Parathyroid adenoma (tissue), 2 donors: Measurements from ENCODE around the gene ANKRD28.

Source experiments
- H2AFZ ChIP-seq: fragments of 300-600 bp; sonication (generic); one replicate; pipeline ENCODE4 v1.7.0; 2017; ENCODE audit warnings: antibody characterized with exemption, mild to moderate bottlenecking
- H3K27ac ChIP-seq: fragments of 300-600 bp; sonication (generic); one replicate; pipeline ENCODE4 v1.7.0; 2017
- H3K27me3 ChIP-seq: fragments of 300-600 bp; sonication (generic); one replicate; pipeline ENCODE4 v1.7.0; 2017; ENCODE audit warnings: low read length; ENCODE audit not compliant: control insufficient read depth, insufficient read depth
- H3K36me3 ChIP-seq: fragments of 300-600 bp; sonication (generic); one replicate; pipeline ENCODE4 v1.7.0; 2017; ENCODE audit warnings: low read length; ENCODE audit not compliant: control insufficient read depth, insufficient read depth
- H3K4me1 ChIP-seq: fragments of 300-600 bp; sonication (generic); one replicate; pipeline ENCODE4 v1.7.0; 2017; ENCODE audit warnings: control low read depth
- H3K4me2 ChIP-seq: fragments of 300-600 bp; sonication (generic); one replicate; pipeline ENCODE4 v1.7.0; 2017; ENCODE audit warnings: low read length
- H3K4me3 ChIP-seq: fragments of 300-600 bp; sonication (generic); one replicate; pipeline ENCODE4 v1.7.0; 2017; ENCODE audit warnings: low read depth, low read length
- H3K79me2 ChIP-seq: fragments of 300-600 bp; sonication (generic); one replicate; pipeline ENCODE4 v1.7.0; 2017; ENCODE audit warnings: control low read depth
- H3K9ac ChIP-seq: fragments of 300-600 bp; sonication (generic); one replicate; pipeline ENCODE4 v1.7.0; 2017; ENCODE audit warnings: mild to moderate bottlenecking
- H3K9me3 ChIP-seq: fragments of 300-600 bp; sonication (generic); one replicate; pipeline ENCODE4 v1.7.0; 2017; ENCODE audit warnings: low read length; ENCODE audit not compliant: control insufficient read depth
- TF ChIP-seq, protein P1 (sequence below): fragments of 300-600 bp; sonication (generic); IDR thresholded peaks from one replicate; pipeline ENCODE4 v1.7.0; 2017; ENCODE audit warnings: antibody characterized with exemption, mild to moderate bottlenecking
- donor health status: primary hyperparathyroidism.

The ANKRD28 gene

DNA sequence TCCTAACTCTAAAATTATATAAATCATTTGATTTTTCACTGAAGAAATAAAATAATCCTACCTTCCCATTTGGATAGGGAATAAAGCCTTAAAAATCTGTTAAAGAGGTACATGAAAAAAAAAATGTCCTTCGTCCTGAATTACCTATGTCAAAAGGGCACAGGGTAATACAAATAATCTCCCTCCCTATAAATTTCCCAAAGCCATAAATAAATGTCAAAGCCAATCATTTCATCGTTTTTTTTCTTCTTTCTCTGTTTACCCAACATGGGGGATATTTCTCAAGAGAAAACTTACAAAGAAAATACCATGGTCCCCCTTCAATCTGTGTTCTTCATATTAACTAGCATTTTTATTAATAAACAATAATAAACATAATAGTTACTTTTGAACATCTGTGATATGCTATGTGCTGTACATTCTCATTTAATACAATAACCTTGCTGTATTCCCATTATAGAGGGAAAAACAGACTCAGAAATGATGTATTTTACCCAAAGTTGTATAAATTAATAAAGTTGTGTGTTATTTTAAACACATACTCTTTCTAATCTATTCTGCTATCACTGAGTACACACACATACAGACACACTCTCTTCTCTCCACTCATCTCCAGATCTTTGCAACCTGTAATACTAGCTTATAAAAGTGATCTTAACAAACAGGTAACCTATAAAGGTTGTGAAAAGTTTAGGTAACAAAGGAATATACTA lies 910 bp upstream of the ANKRD28 start:
- Histone ChIP-seq H3K4me2 (no peak overlapping the region), H3K9me3 (no peaks in the 10 kb centered on the region), H3K4me1 (peaks cover 4% of the 10 kb centered on the region), H3K27me3 (no peaks in the 10 kb centered on the region), H3K27ac (no peak overlapping the region), H3K36me3 (no peaks in the 10 kb centered on the region), H2AFZ (no peak overlapping the region), H3K9ac (no peak overlapping the region), H3K79me2 (peaks cover 4% of the 10 kb centered on the region), H3K4me3 (no peak overlapping the region)
- TF ChIP-seq, protein P1, sequence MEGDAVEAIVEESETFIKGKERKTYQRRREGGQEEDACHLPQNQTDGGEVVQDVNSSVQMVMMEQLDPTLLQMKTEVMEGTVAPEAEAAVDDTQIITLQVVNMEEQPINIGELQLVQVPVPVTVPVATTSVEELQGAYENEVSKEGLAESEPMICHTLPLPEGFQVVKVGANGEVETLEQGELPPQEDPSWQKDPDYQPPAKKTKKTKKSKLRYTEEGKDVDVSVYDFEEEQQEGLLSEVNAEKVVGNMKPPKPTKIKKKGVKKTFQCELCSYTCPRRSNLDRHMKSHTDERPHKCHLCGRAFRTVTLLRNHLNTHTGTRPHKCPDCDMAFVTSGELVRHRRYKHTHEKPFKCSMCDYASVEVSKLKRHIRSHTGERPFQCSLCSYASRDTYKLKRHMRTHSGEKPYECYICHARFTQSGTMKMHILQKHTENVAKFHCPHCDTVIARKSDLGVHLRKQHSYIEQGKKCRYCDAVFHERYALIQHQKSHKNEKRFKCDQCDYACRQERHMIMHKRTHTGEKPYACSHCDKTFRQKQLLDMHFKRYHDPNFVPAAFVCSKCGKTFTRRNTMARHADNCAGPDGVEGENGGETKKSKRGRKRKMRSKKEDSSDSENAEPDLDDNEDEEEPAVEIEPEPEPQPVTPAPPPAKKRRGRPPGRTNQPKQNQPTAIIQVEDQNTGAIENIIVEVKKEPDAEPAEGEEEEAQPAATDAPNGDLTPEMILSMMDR = no peak

DNA sequence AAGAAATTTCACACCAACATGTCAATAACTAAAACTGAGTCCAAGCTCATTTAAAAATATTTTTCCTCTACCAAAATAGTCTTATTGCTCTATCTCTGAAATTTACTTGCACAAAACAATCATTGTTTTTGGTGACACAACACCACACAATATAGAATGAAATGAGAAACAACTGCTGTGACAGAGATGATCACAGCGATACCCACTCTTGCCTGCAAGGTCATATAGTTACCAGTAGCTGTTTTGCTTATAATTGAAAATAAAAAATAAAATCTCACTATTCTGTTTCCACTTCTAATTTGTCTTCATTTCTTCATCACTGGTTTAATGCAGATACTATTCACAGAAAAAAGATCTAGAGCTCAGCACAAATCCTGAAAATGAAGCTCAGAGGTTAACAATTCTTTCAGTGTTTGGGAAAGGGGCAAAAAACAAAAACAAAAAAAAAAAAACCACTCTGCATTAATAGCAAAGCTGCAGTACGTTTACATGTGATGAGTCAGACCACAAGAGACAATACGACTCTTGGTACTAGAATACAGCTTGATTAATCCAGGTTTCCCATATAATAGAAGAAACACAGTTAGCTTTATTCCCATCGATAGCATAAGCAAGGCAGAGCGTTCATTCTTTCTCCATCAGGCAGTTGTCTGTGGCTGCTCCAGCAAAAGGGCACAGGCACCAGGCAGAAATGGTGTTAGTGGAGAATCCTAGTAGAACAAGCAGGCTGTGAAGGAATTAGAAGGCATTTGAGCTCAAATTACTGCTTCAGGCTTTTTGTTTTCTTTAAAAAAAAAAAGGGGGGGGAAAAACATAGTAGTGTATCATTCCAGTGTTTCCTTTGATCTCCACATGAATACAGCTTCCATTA lies 773 bp downstream of the ANKRD28 start:
- peak overlapping the region; percentile 58 for H3K4me2 ChIP-seq
- H3K79me2 ChIP-seq = no peaks in the 10 kb centered on the region
- peak overlapping the region; percentile 57 for H3K27ac ChIP-seq
- peak overlapping the region; percentile 4 for H2AFZ ChIP-seq
- peak overlapping the region; percentile 37 for H3K4me3 ChIP-seq
- H3K36me3 ChIP-seq = no peaks in the 10 kb centered on the region
- H3K9ac ChIP-seq = no peak overlapping the region
- TF ChIP-seq, protein P1 = no peak
- H3K9me3 ChIP-seq = no peaks in the 10 kb centered on the region
- H3K27me3 ChIP-seq = no peaks in the 10 kb centered on the region
- peaks cover 3% of the 10 kb centered on the region for H3K4me1 ChIP-seq

DNA sequence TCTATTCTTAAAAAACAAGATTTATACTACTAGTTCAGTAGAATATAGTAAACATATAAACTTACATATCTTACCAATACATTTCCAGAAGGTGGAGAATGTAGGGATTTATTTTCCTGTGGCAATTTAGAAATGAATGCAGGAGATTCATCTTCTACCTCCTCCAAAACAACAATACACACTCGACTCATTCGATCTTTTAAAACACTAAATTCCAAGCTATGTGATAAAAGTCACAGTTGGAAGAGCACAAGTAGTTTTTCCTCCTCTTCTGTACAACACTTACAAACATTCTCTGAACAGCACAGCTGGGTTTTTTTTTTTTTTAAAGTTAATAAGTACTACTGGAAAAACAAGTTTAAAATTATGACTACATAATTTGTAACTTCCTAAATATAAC lies 1.4 kb downstream of the ANKRD28 start:
- peak overlapping the region; percentile 6 for H3K27ac ChIP-seq
- TF ChIP-seq, protein P1 = no peak

DNA sequence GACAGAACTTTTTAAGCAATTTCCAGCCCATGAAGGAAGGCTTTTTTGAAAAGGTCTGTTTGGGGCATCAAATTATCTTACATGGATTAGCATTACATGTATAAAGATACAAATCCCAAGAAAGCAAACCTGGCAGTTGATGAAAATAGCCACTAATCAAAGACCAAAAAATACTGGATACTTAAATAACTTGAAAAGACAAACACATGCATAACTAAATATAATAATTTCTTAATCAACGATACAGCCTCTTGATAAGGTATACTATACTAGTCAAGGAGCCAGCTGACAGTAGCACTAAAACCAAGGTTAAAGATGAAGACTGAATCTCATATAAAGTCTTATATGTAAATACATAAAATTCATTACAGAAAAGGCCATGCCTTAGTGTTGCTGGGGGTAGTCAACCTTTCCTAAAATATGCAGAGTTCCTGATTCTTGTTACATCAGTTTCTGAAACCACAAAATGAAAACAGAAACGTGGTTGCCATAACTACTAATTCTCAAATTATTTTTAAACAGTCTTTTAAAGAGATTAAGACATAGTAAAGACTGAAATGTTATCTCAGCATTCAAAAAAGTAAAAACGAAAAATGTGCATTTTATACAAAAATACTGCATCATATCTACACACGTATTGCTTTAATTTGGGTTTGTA lies 2.0 kb downstream of the ANKRD28 start:
- Histone ChIP-seq H3K27me3 (no peaks in the 10 kb centered on the region), H3K4me1 (peaks cover 3% of the 10 kb centered on the region), H3K9me3 (no peaks in the 10 kb centered on the region), H3K4me2 (no peak overlapping the region), H3K79me2 (no peaks in the 10 kb centered on the region), H2AFZ (no peak overlapping the region), H3K9ac (no peak overlapping the region), H3K4me3 (no peak overlapping the region), H3K27ac (peak overlapping the region; percentile 15), H3K36me3 (no peaks in the 10 kb centered on the region)
- TF ChIP-seq, protein P1 = no peak

More for the DNA sequence above, 1.4 kb downstream of the ANKRD28 start:
- H3K4me3 ChIP-seq = no peak overlapping the region
- H3K9me3 ChIP-seq = no peaks in the 10 kb centered on the region
- peaks cover 3% of the 10 kb centered on the region for H3K4me1 ChIP-seq
- H3K9ac ChIP-seq = no peak overlapping the region
- H3K27me3 ChIP-seq = no peaks in the 10 kb centered on the region
- H3K79me2 ChIP-seq = no peaks in the 10 kb centered on the region
- no peak overlapping the region for H3K4me2 ChIP-seq
- H2AFZ ChIP-seq = no peak overlapping the region
- no peaks in the 10 kb centered on the region for H3K36me3 ChIP-seq
